ENCODE data around the gene CHDH.

Gene CHDH

GRCh38 chr3:53806182-53807116 lies 39.8 kb downstream of the CHDH start:
- no peak for DNase-seq

- no peak for DNase-seq
Observed at GRCh38 chr3:53805463-53806159, 40.6 kb downstream of the CHDH start.

GRCh38 chr3:53804697-53805462 lies 41.3 kb downstream of the CHDH start:
- no peak for DNase-seq

- DNase-seq: no peak
Observed at GRCh38 chr3:53803816-53804695, 42.2 kb downstream of the CHDH start.

- DNase-seq: no peak
Observed at GRCh38 chr3:53803124-53803815, 42.9 kb downstream of the CHDH start.

GRCh38 chr3:53802256-53802880 lies 43.9 kb downstream of the CHDH start:
- DNase-seq: no peak

- no peak for DNase-seq
Observed at GRCh38 chr3:53801319-53801718, 44.9 kb downstream of the CHDH start.

- DNase-seq: no peak
Observed at GRCh38 chr3:53800041-53800906, 45.9 kb downstream of the CHDH start.

- DNase-seq: no peak
Observed at GRCh38 chr3:53799338-53799865, 46.8 kb downstream of the CHDH start.

- DNase-seq: no peak
Observed at GRCh38 chr3:53798144-53798543, 48.1 kb downstream of the CHDH start.

- no peak for DNase-seq
Observed at GRCh38 chr3:53795789-53796560, 50.2 kb downstream of the CHDH start.

- DNase-seq: no peak
Observed at GRCh38 chr3:53795176-53795575, 51.0 kb downstream of the CHDH start.

- DNase-seq: no peak
Observed at GRCh38 chr3:53794597-53794996, 51.6 kb downstream of the CHDH start.

GRCh38 chr3:53792866-53793265 lies 53.4 kb downstream of the CHDH start:
- DNase-seq: no peak

GRCh38 chr3:53791317-53791716 lies 54.9 kb downstream of the CHDH start:
- DNase-seq: no peak

- DNase-seq: no peak
Observed at GRCh38 chr3:53790470-53790869, 55.7 kb downstream of the CHDH start.

GRCh38 chr3:53789459-53789858 lies 56.8 kb downstream of the CHDH start:
- DNase-seq: no peak

- DNase-seq: no peak
Observed at GRCh38 chr3:53788038-53788437, 58.2 kb downstream of the CHDH start.

- DNase-seq: no peak
Observed at GRCh38 chr3:53787016-53787415, 59.2 kb downstream of the CHDH start.
